Amygdala (tissue), 56 donors: ENCODE results near the gene LMF1.
A peak's percentile ranks its signal among the peaks of the same experiment; 100 is the strongest.
"Not testable (repeated sequence)": the region's sequence is repeated elsewhere in the genome, so short reads cannot be mapped to it uniquely, and the experiment has no call there.

ENCODE experiments used
- DNase-seq, 56 donors: peaks; one replicate each; lab custom pipeline; 2025; lab: John Stamatoyannopoulos, UW

Gene LMF1

DNA sequence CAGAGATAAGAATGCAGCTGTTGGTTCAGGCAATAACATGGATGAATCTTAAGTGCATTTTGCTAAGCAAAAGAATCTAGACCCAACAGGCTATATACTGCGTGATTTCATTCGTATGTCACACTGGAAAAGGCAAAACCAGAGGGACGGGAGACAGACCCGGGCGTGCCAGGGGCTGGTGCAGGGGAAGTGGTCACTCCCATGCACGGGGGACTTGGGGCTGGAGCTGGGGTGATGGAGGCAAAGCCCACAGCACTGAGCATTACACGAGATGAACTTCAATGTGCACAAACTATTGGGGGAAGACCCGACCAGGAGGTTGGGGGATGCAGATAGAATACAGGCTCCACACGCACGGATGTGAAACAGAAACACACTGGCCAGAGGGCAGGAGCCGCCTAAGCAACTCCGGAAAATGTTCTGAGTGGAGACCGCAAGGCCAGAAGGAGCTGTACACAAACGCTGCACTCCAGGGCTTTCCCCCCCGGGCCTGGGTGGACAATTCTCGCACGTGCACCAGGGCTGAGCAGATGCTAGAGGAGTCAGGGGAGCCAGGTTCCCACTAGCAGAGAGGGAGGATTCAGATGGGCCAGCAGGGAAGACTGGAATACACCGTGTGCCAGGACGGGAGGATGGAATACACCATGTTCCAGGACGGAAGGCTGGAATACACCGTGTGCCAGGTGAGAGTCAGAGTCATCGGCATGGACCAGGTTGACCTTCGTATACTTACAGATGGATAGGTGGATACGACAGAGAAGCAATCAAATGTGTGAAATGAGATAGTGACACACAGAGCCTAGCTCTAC is 11.3 kb downstream of the LMF1 start:
- no peak for DNase-seq

DNA sequence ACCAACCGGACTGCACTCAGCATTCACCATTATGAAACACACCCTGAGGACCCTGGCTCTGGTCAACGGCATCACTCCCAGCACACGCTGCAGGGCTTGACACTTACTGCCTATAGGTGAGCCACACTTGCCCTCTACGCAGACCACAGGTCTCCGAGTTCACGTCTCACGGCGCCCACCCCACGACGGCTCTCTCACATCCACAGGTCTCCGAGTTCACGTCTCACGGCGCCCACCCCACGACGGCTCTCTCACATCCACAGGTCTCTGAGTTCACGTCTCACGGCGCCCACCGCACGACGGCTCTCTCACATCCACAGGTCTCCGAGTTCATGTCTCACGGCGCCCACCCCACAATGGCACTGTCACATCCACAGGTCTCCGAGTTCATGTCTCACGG is 15.0 kb downstream of the LMF1 start:
- DNase-seq, result not testable (repeated sequence)

DNA sequence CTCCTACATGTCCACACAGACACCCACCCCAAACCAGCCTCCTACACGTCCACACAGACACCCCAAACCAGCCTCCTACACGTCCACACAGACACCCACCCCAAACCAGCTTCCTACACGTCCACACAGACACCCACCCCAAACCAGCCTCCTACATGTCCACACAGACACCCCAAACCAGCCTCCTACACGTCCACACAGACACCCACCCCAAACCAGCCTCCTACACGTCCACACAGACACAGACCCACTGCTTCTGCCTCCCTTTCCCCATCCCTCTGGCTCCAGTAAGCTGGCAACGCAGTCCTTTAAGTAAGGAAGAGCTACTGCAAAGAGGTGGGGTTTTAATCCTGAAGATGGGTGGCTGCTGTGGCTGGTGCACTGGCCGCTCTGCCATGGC is 17.0 kb downstream of the LMF1 start:
- peak in 5 of 56 donors; percentile 16 to 87 (median 41) for DNase-seq

DNA sequence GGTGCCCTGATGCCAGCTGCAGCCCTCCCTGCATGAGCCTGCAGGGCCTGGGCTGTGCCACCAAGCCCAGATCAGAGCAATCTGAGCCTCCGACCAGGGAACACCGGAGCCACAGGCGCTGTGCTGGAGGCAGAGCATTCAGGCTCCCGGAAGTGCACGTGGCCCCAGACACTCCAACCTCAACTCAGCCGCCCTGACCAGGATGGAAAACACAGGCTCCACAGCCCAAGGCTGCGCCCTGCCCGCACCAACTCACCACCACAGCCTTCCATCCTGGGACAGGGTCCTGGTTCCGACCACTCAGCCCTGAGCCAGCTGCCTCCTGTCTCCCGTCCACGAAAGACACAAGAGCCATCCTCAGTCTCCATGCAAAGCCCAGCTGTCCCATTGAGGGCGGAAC is 18.5 kb downstream of the LMF1 start:
- DNase-seq, result peak in 1 of 56 donors; percentile 19

DNA sequence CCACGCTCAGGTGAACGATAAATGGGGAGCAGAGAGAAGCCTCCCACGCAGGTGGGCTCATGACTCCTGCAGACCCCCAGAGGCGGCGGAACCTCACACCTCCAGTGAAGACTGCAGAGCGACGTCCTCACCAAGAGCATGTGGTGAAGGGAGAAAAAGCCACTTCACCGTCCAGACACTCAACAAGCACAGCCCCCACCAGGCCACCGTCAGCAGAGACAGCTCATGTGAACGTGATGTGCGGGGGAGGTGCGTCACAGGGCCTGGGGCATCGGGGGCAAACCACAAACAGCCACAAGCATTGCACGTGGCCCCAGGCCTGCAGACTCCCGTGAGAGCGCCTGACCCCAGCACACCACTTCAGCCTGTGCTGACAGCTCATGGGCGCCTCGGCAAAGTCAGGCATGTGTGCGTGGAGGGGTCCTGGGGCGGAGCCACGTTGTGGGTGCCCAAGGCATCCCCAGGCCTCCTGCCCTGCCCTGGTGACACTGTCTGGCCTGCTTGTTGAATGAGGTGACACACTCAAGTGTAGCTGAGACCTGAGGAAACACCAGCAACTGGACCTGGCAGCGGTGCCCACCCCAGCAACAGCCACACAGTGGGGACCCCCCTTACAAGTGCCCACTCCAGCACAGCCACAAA is 19.0 kb downstream of the LMF1 start:
- DNase-seq, result no peak

DNA sequence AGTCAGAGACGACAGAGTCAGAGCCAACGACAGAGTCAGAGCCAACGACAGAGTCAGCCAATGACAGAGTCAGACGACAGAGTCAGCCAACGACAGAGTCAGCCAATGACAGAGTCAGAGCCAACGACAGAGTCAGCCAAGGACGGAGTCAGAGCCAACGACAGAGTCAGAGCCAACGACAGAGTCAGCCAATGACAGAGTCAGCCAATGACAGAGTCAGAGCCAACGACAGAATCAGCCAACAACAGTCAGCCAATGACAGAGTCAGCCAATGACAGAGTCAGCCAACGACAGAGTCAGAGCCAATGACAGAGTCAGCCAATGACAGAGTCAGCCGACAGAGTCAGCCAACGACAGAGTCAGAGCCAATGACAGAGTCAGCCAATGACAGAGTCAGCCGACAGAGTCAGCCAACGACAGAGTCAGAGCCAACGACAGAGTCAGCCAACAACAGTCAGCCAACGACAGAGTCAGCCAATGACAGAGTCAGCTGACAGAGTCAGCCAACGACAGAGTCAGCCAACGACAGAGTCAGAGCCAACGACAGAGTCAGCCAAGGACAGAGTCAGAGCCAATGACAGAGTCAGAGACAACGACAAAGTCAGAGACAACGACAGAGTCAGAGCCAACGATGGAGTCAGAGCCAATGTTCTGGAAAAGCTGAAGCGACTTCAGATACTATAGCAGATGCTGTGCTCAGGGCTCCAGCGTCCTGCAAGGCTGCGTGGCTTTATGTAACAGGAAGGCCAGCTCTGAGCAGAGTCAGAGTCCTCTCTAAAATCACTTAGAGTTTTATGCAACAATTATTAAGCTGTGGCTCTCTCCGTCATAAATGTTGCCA is 19.8 kb downstream of the LMF1 start:
- peak in 1 of 56 donors; percentile 94 for DNase-seq

DNA sequence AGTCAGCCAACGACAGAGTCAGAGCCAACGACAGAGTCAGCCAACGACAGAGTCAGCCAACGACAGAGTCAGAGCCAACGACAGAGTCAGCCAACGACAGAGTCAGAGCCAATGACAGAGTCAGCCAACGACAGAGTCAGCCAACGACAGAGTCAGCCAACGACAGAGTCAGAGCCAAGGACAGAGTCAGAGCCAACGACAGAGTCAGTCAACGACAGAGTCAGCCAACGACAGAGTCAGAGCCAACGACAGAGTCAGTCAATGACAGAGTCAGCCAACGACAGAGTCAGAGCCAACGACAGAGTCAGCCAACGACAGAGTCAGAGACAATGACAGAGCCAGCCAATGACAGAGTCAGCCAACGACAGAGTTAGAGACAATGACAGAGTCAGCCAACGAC is 22.0 kb downstream of the LMF1 start:
- DNase-seq, result peak in 1 of 56 donors; percentile 46

DNA sequence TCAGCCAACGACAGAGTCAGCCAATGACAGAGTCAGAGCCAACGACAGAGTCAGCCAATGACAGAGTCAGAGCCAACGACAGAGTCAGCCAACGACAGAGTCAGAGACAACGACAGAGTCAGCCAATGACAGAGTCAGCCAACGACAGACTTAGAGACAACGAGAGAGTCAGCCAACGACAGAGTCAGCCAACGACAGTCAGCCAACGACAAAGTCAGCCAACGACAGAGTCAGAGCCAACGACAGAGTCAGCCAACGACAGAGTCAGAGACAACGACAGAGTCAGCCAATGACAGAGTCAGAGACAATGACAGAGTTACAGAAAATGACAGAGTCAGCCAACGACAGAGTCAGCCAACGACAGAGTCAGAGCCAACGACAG is 22.9 kb downstream of the LMF1 start:
- DNase-seq, result peak in 1 of 56 donors; percentile 83

DNA sequence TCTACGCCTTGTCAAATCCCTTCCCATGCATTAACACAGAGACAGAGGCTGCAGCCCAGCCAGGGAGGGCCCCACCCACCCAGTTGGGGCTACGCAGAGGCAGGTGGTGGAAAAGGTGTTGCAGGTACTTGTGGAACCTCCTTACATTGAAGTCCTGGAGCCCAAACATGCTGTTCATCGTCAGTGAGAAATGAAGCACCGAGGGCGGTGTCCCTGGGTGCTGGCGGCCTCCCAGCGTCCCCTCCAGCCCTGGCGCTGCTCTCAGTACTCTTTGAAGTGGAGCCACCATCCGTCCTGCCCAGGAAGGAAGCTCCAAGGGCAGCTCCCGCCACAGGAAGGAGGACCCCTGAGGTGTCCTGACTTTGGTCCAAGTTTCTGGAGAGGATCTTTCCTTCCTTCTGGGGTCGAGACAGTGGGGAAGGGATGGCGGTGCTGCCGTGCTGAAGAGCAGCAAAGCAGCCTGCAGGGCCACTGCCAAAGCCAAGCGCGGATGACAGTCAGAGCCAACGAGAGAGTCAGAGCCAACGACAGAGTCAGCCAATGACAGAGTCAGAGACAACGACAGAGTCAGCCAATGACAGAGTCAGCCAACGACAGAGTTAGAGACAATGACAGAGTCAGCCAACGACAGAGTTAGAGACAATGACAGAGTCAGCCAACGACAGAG is 23.4 kb downstream of the LMF1 start:
- peak in 2 of 56 donors; percentile 9 to 83 for DNase-seq

DNA sequence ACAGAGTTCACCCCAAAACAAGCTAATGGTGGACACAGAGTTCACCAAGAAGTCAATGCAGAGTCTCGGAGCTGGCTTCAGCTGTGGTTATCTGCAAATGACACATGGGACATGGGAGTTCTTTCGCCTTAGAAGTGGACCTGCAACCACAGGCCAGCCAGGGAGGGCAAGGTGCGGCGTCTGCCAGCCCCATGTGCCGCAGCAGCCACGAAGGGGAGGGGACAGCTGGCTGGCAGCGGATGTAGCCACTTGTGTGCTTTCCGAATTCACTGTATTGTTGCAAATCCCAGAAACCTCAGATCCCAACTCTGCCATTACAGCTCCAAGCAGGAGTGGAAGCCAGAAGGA is 24.8 kb downstream of the LMF1 start:
- no peak for DNase-seq

DNA sequence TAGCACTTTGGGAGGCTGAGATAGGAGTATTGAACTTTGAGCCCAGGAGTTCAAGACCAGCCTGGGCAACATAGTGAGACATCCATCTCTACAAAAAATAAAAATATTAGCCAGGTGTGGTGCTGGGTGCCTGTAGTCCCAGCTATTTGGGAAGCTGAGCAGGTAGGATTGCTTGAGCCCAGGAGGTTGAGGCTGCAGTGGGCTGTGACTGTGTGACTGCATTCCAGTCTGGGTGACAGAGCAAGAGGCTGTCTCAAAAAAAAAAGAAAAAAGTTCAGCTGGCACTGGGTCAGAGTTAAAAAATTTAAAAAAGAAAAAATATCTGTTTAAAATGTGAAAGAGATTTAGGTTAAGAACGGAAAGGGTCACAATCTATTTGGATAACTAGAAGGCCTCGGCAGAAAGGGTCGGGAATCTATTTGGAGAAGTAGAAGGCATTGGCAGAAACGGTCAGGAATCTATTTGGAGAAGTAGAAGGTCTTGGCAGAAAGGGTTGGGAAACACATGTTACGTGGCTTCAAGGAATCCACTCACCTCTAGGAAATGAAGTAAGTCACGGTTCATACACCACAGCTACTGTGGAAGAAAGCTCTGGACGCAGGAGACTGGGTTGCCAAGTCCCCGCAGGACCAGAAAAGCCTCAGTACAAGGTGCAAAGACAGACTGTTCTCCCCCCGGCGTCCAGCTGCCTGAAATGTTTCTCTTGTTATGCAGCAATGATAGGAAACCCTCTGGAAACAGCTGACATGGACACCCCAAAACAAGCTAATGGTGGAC is 25.3 kb downstream of the LMF1 start:
- DNase-seq, result no peak

DNA sequence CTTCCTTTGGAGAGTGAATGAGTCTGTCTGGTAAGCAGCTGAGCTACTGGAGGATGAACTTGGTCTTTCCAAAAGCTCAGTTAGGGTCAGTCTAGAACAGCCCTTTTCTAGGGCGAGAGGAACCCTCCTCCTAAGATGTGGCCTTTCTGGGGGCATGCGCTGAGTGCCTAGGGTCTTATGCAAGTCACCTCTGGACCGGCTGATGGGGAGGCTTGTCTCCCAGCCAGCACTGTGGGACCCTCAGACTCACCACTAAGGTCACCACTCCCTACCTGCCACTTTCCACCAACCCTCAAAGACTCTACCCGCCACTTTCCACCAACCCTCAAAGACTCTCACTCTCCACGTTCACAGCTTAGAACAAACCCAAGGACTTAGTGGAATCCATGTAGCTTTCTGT is 26.8 kb downstream of the LMF1 start:
- no peak for DNase-seq

DNA sequence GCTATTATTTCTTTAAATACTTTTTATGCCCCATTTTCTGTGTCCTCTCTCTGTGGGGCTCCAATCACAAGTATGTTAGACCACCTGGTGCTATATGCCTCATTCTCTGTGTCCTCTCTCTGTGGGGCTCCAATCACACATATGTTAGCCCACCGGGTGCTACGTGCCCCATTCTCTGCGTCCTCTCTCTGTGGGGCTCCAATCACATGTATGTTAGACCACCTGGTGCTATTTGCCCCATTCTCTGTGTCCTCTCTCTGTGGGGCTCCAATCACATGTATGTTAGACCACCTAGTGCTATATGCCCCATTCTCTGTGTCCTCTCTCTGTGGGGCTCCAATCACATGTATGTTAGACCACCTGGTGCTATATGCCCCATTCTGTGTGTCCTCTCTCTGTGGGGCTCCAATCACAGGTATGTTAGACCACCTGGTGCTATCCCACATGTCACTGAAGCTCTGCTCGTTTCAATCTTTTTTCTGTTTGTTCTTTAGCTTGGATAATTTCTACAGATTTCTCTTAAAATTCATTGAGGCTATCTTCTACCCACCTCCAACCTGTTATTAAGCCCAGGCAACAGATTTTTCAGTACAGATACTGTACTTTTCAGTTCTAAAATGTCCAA is 28.2 kb downstream of the LMF1 start:
- no peak for DNase-seq

DNA sequence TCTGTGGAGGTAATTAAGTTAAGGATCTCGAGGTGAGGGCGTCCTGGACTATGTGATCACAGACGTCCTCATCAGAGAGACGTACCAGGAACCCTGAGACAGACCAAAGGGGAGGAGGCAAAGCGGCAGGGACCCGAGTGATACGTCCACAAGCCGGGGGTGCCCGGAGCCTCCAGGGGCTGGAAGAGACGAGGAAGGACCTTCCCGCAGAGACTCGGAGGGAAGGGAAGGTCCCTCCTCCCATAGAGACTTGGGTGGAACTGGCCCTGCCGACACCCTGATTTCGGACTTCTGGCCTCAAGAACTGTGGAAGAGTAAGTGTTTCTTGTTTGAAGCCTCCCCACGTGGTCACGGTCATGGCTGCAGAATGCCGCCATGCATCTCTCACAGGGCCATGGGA is 30.8 kb downstream of the LMF1 start:
- no peak for DNase-seq

DNA sequence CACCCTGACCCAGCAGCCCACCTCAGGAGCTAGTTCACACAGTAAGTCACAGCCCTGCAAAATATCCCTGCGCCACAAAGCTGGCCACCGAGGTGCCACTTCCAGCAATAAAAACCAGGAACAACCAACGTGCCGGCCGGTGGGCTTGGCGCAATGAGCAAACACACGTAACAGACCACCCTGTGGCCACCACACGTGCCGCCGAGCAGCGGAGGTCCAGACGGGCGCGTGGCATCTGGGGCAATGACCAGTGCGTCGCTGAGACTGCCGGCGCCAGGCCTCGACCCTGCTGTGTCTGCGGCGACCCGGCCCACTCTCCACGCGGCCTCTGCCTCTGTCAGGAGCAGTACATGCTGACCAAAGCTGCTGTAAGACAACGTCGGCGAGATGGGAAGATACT is 31.5 kb downstream of the LMF1 start:
- DNase-seq, result no peak

DNA sequence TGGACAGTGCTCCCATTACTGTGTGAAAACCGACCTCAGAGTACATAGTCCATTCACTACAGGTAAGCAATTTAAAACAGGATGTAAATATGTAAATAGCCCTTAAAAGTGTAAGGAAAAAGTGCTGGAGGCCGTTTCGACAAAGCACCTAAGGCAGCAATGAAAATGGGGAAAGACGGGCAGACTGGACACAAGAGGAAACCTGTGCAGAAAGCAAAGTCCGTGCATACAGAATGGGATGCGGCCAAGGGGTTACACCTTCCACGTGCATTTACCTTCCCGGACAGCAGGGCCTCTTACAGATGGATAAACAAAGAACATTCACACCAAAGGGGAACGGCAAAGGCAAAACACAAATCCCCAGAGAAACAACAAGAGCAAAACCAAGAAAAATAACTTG is 32.0 kb downstream of the LMF1 start:
- no peak for DNase-seq

DNA sequence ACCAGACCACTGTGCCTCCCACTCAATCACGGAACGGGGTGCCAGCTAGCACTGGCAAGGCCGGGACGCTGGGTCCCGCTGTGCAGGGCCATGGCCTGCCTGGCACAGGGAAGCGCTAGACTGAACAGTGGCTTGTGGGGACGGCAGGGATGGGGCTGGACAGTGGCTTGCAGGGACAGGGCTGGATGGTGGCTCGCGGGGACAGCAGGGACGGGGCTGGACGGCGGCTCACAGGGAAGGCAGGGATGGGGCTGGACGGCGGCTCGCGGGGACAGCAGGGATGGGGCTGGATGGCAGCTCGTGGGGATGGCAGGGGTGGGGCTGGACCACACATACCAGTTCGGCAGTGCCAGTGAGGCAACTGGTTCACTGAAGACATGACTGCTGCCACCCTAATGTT is 32.6 kb downstream of the LMF1 start:
- peak in 5 of 56 donors; percentile 11 to 45 (median 40) for DNase-seq

DNA sequence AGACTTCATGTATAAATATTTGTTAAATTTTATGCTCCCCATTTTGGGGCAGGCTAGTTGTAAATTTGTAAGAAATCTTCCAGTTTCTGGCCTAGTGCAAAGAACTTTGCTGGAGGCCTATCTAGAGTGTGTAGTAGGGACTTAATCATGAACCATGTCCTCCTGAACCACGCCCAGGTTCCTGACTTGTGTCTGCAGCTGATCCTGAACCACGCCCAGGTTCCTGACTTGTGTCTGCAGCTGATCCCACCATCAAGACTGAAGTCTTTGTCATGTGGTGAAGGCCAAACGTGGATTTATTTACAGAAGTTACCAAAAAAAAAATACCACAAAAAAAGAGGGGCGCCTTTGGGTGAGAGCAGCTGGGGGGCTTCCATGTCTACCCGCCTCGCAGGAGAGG is 33.1 kb downstream of the LMF1 start:
- DNase-seq, result no peak

DNA sequence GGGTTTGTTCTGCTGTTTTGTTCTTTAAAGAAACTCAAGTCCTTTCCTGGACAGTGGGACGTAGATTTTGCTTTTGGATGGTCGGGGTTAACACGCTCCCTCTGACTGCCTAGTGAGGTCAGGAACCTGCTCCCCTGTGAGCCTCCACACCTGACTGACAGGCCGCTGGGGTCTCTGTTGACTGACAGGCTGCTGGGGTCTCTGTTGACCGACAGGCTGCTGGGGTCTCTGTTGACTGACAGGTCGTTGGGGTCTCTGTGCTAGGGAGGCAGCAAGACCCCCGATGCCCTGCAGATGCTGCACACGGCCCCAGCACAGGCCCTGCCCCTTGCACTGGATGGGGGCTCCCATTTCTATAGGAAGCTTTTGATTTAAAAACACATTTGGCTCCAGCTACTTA is 33.5 kb downstream of the LMF1 start:
- no peak for DNase-seq

DNA sequence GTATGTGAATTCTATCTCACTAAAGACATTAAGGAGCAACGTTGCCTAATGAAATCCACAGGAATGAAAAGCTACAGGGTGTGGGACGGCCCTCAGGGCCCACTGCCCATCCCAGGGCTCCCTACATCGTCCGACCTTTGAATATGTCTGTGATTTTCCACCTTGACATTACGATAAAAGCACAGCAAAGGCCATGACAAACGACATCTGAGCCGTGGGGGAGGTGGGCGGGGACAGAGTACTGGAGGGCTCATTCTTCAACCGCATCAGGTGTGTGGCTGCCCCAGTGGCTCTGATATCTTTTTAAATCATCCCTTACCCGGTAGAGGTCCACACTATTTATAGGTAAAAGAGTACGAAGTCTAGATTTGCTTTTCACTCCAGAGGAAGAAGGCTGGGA is 35.1 kb downstream of the LMF1 start:
- no peak for DNase-seq
